Lower lobe of right lung (tissue), 2 donors: ENCODE results near the gene WNT7A. TPM values are rescaled to one million over a fixed set of nuclear protein-coding genes. Genes with fewer than 3 reads are reported as not detected.

Source experiments
- ATAC-seq, 2 donors: fragments of 200-7000 bp; cut with Tn5 transposase; one replicate each; pipeline ENCODE4 v1.9.1; 2020 to 2022; ENCODE audit warnings: mild to moderate bottlenecking in 2 of 2, moderate library complexity in 2 of 2
- DNase-seq: peaks from one replicate; pipeline ENCODE4 v3.0.0-alpha.2; 2020
- H3K27ac ChIP-seq: fragments of 200-600 bp; one replicate; pipeline ENCODE4 v1.8.0; 2022
- H3K27me3 ChIP-seq: fragments of 200-600 bp; one replicate; pipeline ENCODE4 v1.8.0; 2022; ENCODE audit warnings: low read depth
- H3K36me3 ChIP-seq: fragments of 200-600 bp; one replicate; pipeline ENCODE4 v1.8.0; 2022; ENCODE audit warnings: mild to moderate bottlenecking
- H3K4me1 ChIP-seq: fragments of 200-600 bp; one replicate; pipeline ENCODE4 v1.8.0; 2022
- H3K4me3 ChIP-seq: fragments of 200-600 bp; one replicate; pipeline ENCODE4 v1.8.0; 2022; ENCODE audit warnings: mild to moderate bottlenecking
- H3K9me3 ChIP-seq: fragments of 200-600 bp; one replicate; pipeline ENCODE4 v1.8.0; 2022
- CTCF ChIP-seq: fragments of 200-600 bp; IDR thresholded peaks from one replicate; pipeline ENCODE4 v1.8.0; 2022; ENCODE audit warnings: antibody characterized with exemption, mild to moderate bottlenecking
- intact Hi-C: fragments of 100-400 bp; cut with DNase I; formaldehyde crosslinking; loops from one replicate; pipeline ENCODE4 v1.11.0; 2022
- total RNA-seq: library from RNA; stranded (reverse); fragmentation: NEBNext Ultra II Directional; extraction: Animal tissue kit (Norgen Biotek cat#: 25700); gene quantifications from one replicate; pipeline ENCODE4 v1.2.1, GENCODE V29; 2021
- donor health status: DM: no; HTN: yes; CAD: no; lungs with severe emphysema.

The WNT7A gene
- total RNA-seq, 1 donor from 2014 or later = 4.1 TPM

- intact Hi-C loops = no loop called here
- no peaks in the 10 kb centered on the region for H3K9me3 ChIP-seq
- H3K4me1 ChIP-seq = no peaks in the 10 kb centered on the region
- ATAC-seq (no peak), DNase-seq (no peak)
- no peak for TF ChIP-seq CTCF
- H3K27ac ChIP-seq = no peak overlapping the region
- no peaks in the 10 kb centered on the region for H3K36me3 ChIP-seq
- H3K27me3 ChIP-seq = no peaks in the 10 kb centered on the region
- no peak overlapping the region for H3K4me3 ChIP-seq
Observed at GRCh38 chr3:13768453-13768852, 111.4 kb downstream of the WNT7A start.

- Histone ChIP-seq H3K9me3 (no peaks in the 10 kb centered on the region), H3K27me3 (no peaks in the 10 kb centered on the region), H3K27ac (no peak overlapping the region), H3K36me3 (no peaks in the 10 kb centered on the region), H3K4me3 (no peak overlapping the region), H3K4me1 (no peaks in the 10 kb centered on the region)
- DNase-seq (no peak), ATAC-seq (no peak)
- TF ChIP-seq CTCF = no peak
- intact Hi-C loops = no loop called here
Observed at GRCh38 chr3:13767896-13768295, 112.0 kb downstream of the WNT7A start.

- Histone ChIP-seq H3K4me3 (no peak overlapping the region), H3K27me3 (no peaks in the 10 kb centered on the region), H3K9me3 (no peaks in the 10 kb centered on the region), H3K36me3 (no peaks in the 10 kb centered on the region), H3K27ac (no peak overlapping the region), H3K4me1 (no peaks in the 10 kb centered on the region)
- no peak for TF ChIP-seq CTCF
- no peak for DNase-seq
- no peak for ATAC-seq
- intact Hi-C loops = no loop called here
Observed at GRCh38 chr3:13767030-13767429, 112.8 kb downstream of the WNT7A start.

Other genes starting within 250 kb of the WNT7A start
- gene CHCHD4, start 244.8 kb upstream of the WNT7A start, total RNA-seq = 12.6 TPM
- gene TMEM43, start 245.0 kb upstream of the WNT7A start, total RNA-seq = 73.7 TPM